SJCRH30 (cell line): ENCODE results near the gene SMARCAD1. TPM values are rescaled to one million over a fixed set of nuclear protein-coding genes. Genes with fewer than 3 reads are reported as not detected.

Source experiments
- DNase-seq, 2 experiments: peaks; one replicate each; pipeline ENCODE4 v3.0.0-alpha.2; 2015 to 2020
- H3K27ac ChIP-seq: fragments of 250-450 bp; sonication (Bioruptor Pico); 2 replicates; pipeline ENCODE4 v1.5.1; 2020; ENCODE audit warnings: mild to moderate bottlenecking, moderate library complexity
- H3K27me3 ChIP-seq: fragments of 250-450 bp; sonication (Bioruptor Pico); 2 replicates; pipeline ENCODE4 v1.5.1; 2020; ENCODE audit warnings: mild to moderate bottlenecking, moderate library complexity
- H3K36me3 ChIP-seq: fragments of 250-450 bp; sonication (Bioruptor Pico); 2 replicates; pipeline ENCODE4 v1.5.1; 2020; ENCODE audit warnings: mild to moderate bottlenecking, moderate library complexity
- H3K4me1 ChIP-seq: fragments of 250-450 bp; sonication (Bioruptor Pico); 2 replicates; pipeline ENCODE4 v1.5.1; 2020; ENCODE audit warnings: mild to moderate bottlenecking, moderate library complexity
- H3K4me3 ChIP-seq: fragments of 250-450 bp; sonication (Bioruptor Pico); 2 replicates; pipeline ENCODE4 v1.5.1; 2020; ENCODE audit warnings: mild to moderate bottlenecking, moderate library complexity
- H3K9me3 ChIP-seq: fragments of 250-450 bp; sonication (Bioruptor Pico); replicated peaks from 2 replicates; pipeline ENCODE4 v1.5.1; 2020; ENCODE audit warnings: mild to moderate bottlenecking, moderate library complexity
- total RNA-seq: library from RNA; depleted of rRNA; stranded (reverse); fragments of >200 nt; shearing (Covaris generic); gene quantifications from 2 replicates; pipeline ENCODE4 v1.2.3, GENCODE V29; 2014

The SMARCAD1 gene
- total RNA-seq, 1 experiment from 2014 or later, result 101 TPM

GRCh38 chr4:94244829-94245185 is 37.1 kb downstream of the SMARCAD1 start:
- Histone ChIP-seq H3K9me3 (no peaks in the 10 kb centered on the region), H3K27ac (no peak overlapping the region), H3K4me3 (no peak overlapping the region), H3K27me3 (no peaks in the 10 kb centered on the region), H3K4me1 (no peaks in the 10 kb centered on the region), H3K36me3 (peaks cover 65% of the 10 kb centered on the region)
- no peak for DNase-seq

- Histone ChIP-seq H3K4me3 (no peak overlapping the region), H3K27ac (no peak overlapping the region)
Observed at GRCh38 chr4:94251094-94251493, 43.4 kb downstream of the SMARCAD1 start.

DNA sequence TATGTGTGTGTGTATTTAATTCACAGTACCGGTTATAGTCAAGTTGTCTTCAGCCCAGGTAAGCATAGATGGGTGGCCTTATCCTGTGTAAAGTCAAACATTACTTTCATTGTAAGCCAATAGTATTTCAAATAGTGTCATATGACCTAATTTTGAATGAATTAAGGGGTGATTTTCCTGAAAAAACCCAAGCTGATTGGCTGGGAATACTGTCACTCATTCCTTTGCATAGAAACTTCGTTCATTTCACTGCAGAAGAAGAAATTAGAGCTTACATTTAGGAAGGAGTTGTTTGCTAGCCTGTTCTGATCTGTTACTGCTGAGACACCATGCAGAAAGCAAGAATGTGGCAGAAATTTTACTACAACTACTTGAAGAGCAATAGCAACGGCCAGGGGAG is 45.4 kb downstream of the SMARCAD1 start:
- no peak overlapping the region for H3K4me3 ChIP-seq
- no peak overlapping the region for H3K27ac ChIP-seq
- H3K36me3 ChIP-seq, result peaks cover 61% of the 10 kb centered on the region
- H3K27me3 ChIP-seq, result no peaks in the 10 kb centered on the region
- no peaks in the 10 kb centered on the region for H3K9me3 ChIP-seq
- no peaks in the 10 kb centered on the region for H3K4me1 ChIP-seq
- peak in 1 of 2 experiments; percentile 9 for DNase-seq

More at GRCh38 chr4:94251094-94251493, 43.4 kb downstream of the SMARCAD1 start:
- DNase-seq, result no peak
- no peaks in the 10 kb centered on the region for H3K4me1 ChIP-seq
- H3K9me3 ChIP-seq, result no peaks in the 10 kb centered on the region
- no peaks in the 10 kb centered on the region for H3K27me3 ChIP-seq
- H3K36me3 ChIP-seq, result peaks cover 60% of the 10 kb centered on the region

GRCh38 chr4:94256144-94256783 is 48.6 kb downstream of the SMARCAD1 start:
- Histone ChIP-seq H3K36me3 (peaks cover 56% of the 10 kb centered on the region), H3K27me3 (no peaks in the 10 kb centered on the region), H3K9me3 (no peaks in the 10 kb centered on the region), H3K27ac (no peak overlapping the region), H3K4me1 (no peaks in the 10 kb centered on the region), H3K4me3 (no peak overlapping the region)
- no peak for DNase-seq

DNA sequence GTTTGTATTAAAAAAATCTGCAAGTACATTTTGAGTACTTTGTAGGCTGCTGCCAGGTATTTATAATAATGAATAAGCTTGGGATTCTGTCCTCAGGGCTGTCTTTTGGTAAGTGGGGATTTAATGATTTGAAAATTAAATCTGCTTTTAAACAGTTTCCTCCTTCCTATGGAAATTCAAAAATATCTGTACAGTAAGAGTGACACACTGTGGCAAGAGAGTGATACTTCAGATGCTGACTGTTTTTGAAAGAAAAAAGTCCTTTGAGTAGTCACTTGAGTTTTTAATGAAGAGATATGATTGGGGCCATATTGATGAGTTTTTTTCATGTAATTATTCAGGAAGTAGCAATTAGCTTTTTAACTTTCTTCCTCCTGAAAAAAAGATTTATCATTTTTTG is 49.2 kb downstream of the SMARCAD1 start:
- Histone ChIP-seq H3K36me3 (peaks cover 54% of the 10 kb centered on the region), H3K4me1 (no peaks in the 10 kb centered on the region), H3K27me3 (no peaks in the 10 kb centered on the region), H3K27ac (no peak overlapping the region), H3K9me3 (no peaks in the 10 kb centered on the region), H3K4me3 (no peak overlapping the region)
- no peak for DNase-seq

GRCh38 chr4:94262163-94263016 is 54.7 kb downstream of the SMARCAD1 start:
- Histone ChIP-seq H3K36me3 (peaks cover 57% of the 10 kb centered on the region), H3K4me3 (no peak overlapping the region), H3K9me3 (no peaks in the 10 kb centered on the region), H3K27me3 (no peaks in the 10 kb centered on the region), H3K4me1 (no peaks in the 10 kb centered on the region), H3K27ac (no peak overlapping the region)
- DNase-seq, result no peak

- no peak for DNase-seq
- H3K27ac ChIP-seq, result no peak overlapping the region
- H3K4me3 ChIP-seq, result no peak overlapping the region
- no peaks in the 10 kb centered on the region for H3K27me3 ChIP-seq
- H3K4me1 ChIP-seq, result no peaks in the 10 kb centered on the region
- peaks cover 68% of the 10 kb centered on the region for H3K36me3 ChIP-seq
- H3K9me3 ChIP-seq, result no peaks in the 10 kb centered on the region
Observed at GRCh38 chr4:94267037-94267436, 59.4 kb downstream of the SMARCAD1 start.

DNA sequence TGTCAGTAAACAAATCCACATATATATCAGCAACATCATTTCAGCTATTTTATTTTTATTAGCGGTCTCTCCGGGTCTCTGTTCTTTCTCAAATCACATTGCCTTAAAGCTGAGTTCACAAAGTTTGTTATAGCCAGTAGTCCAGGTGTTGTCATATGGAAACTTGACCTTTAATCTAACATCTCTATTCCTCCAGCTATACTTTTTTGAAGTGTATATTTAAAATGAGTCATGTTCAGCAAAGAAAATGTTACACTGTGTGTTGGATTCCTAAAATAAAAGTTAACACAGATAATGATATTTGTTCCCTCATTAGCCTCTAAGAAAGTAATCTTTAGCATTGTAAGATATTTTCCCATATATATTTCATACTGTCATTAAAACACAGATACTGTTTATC is 63.6 kb downstream of the SMARCAD1 start:
- Histone ChIP-seq H3K27ac (no peak overlapping the region), H3K36me3 (peaks cover 62% of the 10 kb centered on the region)

DNA sequence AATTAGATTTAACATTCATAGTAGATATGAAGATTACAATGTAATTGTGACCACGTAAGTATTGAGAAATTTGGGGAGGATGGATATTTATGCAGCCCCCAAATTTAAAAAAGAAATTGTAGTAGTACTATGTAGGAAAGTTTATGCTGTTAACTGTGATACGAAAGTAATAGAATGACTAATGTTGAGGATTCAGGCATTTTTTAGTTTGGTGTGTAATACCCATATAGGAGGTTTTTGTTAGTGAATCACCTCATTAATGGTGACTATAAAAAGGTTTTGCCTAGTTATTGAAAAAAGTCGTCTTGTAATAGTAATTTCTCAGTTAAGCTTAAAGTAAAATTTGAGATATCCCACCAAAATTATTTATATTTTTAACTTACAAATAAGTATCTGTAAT is 67.2 kb downstream of the SMARCAD1 start:
- DNase-seq, result no peak
- H3K27ac ChIP-seq, result no peak overlapping the region
- peaks cover 70% of the 10 kb centered on the region for H3K36me3 ChIP-seq

More for the DNA sequence above, 63.6 kb downstream of the SMARCAD1 start:
- no peak for DNase-seq
- no peaks in the 10 kb centered on the region for H3K27me3 ChIP-seq
- H3K4me1 ChIP-seq, result no peaks in the 10 kb centered on the region
- no peak overlapping the region for H3K4me3 ChIP-seq
- no peaks in the 10 kb centered on the region for H3K9me3 ChIP-seq

GRCh38 chr4:94276204-94276603 is 68.5 kb downstream of the SMARCAD1 start:
- H3K27me3 ChIP-seq, result no peaks in the 10 kb centered on the region
- no peak overlapping the region for H3K27ac ChIP-seq
- no peak overlapping the region for H3K4me3 ChIP-seq
- peaks cover 75% of the 10 kb centered on the region for H3K36me3 ChIP-seq
- no peaks in the 10 kb centered on the region for H3K4me1 ChIP-seq
- H3K9me3 ChIP-seq, result no peaks in the 10 kb centered on the region
- no peak for DNase-seq

More for the DNA sequence above, 67.2 kb downstream of the SMARCAD1 start:
- H3K4me1 ChIP-seq, result no peaks in the 10 kb centered on the region
- H3K4me3 ChIP-seq, result no peak overlapping the region
- no peaks in the 10 kb centered on the region for H3K9me3 ChIP-seq
- H3K27me3 ChIP-seq, result no peaks in the 10 kb centered on the region

DNA sequence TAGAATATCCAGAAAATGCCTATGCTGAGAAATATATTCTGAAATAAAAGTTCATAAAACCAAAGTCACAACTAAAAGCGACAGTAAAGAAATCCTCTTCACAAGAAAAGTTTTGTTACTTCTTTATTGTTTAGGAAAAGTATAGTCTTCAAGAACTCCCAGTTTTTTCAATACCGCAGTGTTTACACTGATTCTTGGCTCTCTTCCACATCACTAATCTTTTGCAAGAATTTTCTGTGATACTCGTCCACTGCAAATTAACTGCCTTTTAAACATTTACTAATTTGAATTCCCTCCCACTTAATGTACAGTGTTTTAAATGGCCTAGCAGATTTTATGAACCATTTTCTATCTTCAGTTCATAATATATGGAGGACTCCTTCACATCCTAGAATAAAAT is 69.9 kb downstream of the SMARCAD1 start:
- Histone ChIP-seq H3K9me3 (no peaks in the 10 kb centered on the region), H3K27ac (no peak overlapping the region), H3K36me3 (peaks cover 80% of the 10 kb centered on the region), H3K4me3 (no peak overlapping the region), H3K4me1 (no peaks in the 10 kb centered on the region), H3K27me3 (no peaks in the 10 kb centered on the region)
- no peak for DNase-seq

GRCh38 chr4:94278781-94279180 is 71.1 kb downstream of the SMARCAD1 start:
- Histone ChIP-seq H3K9me3 (no peaks in the 10 kb centered on the region), H3K27ac (no peak overlapping the region), H3K4me3 (no peak overlapping the region), H3K27me3 (no peaks in the 10 kb centered on the region), H3K36me3 (peaks cover 85% of the 10 kb centered on the region), H3K4me1 (no peaks in the 10 kb centered on the region)
- no peak for DNase-seq

DNA sequence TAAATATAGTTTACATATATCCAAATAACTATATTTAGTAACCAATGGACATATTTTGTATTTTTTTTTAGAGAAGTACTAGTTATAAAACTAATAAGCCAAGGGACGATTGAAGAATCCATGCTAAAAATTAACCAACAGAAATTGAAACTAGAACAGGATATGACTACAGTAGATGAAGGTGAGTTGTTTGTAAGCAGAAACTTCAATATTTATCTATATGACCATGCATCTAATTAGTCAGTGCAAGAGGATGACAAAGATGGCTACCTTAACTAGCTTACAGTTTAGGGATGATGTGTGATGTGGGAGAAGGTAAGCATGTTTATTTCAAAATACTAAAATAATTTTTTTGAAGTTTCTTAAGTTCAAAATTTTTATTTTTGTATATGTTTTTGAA is 77.2 kb downstream of the SMARCAD1 start:
- H3K36me3 ChIP-seq, result peaks cover 73% of the 10 kb centered on the region
- H3K4me1 ChIP-seq, result no peaks in the 10 kb centered on the region
- no peak overlapping the region for H3K27ac ChIP-seq

GRCh38 chr4:94285666-94286065 is 78.0 kb downstream of the SMARCAD1 start:
- no peak overlapping the region for H3K4me3 ChIP-seq
- H3K9me3 ChIP-seq, result no peaks in the 10 kb centered on the region
- no peak for DNase-seq
- H3K27me3 ChIP-seq, result no peaks in the 10 kb centered on the region
- H3K36me3 ChIP-seq, result peaks cover 70% of the 10 kb centered on the region
- no peaks in the 10 kb centered on the region for H3K4me1 ChIP-seq
- H3K27ac ChIP-seq, result no peak overlapping the region

More for the DNA sequence above, 77.2 kb downstream of the SMARCAD1 start:
- no peaks in the 10 kb centered on the region for H3K9me3 ChIP-seq
- H3K4me3 ChIP-seq, result no peak overlapping the region
- no peaks in the 10 kb centered on the region for H3K27me3 ChIP-seq
- DNase-seq, result no peak

DNA sequence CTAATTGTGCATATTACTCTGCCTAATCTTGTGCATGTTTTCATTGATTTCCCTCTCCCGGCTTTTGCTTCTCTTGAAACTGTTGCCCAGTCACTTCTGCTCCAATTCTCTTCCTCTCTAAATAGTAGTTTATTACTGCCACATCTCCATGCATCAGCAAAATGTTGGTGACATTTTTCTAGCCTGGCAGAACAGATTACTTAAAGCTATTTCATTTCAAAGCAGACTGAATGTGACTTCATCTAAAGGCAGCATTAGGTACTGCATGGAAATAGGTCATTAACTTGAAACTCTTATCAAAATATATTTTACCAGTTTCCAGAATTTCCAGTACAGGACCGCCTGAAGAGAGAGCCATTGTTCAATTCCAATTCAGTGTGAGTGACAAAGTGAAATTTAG is 82.6 kb downstream of the SMARCAD1 start:
- Histone ChIP-seq H3K27me3 (no peaks in the 10 kb centered on the region), H3K27ac (no peak overlapping the region), H3K4me1 (no peaks in the 10 kb centered on the region), H3K4me3 (no peak overlapping the region), H3K9me3 (no peaks in the 10 kb centered on the region), H3K36me3 (peaks cover 41% of the 10 kb centered on the region)
- DNase-seq, result no peak
